ENCODE data around the gene ADARB2.
"Not testable (repeated sequence)": the region's sequence is repeated elsewhere in the genome, so short reads cannot be mapped to it uniquely, and the experiment has no call there.

ADARB2 gene

GRCh38 chr10:1230138-1230537, 507.2 kb downstream of the ADARB2 start:
- no peak overlapping the region for H3K27ac ChIP-seq
- no peak for TF ChIP-seq ZFX (IDR thresholded peaks at IDR 0.05; ENCODE audit: borderline replicate concordance)

- H3K27ac ChIP-seq = no peak overlapping the region
- no peak for TF ChIP-seq CTCF (IDR thresholded peaks at IDR 0.05)
- no peak for TF ChIP-seq ZFX (IDR thresholded peaks at IDR 0.05; ENCODE audit: borderline replicate concordance)
Measured at GRCh38 chr10:1229574-1229973, 507.8 kb downstream of the ADARB2 start.

- TF ChIP-seq CTCF (IDR thresholded peaks at IDR 0.05) (no peak), ZFX (IDR thresholded peaks at IDR 0.05; ENCODE audit: borderline replicate concordance) (no peak)
- no peak overlapping the region for H3K27ac ChIP-seq
Measured at GRCh38 chr10:1229116-1229515, 508.2 kb downstream of the ADARB2 start.

- H3K27ac ChIP-seq = no peak overlapping the region
- TF ChIP-seq CTCF (IDR thresholded peaks at IDR 0.05) (no peak), ZFX (IDR thresholded peaks at IDR 0.05; ENCODE audit: borderline replicate concordance) (no peak)
Measured at GRCh38 chr10:1228467-1228975, 508.8 kb downstream of the ADARB2 start.

- no peak overlapping the region for H3K27ac ChIP-seq
- no peak for TF ChIP-seq CTCF (IDR thresholded peaks at IDR 0.05)
- no peak for TF ChIP-seq ZFX (IDR thresholded peaks at IDR 0.05; ENCODE audit: borderline replicate concordance)
Measured at GRCh38 chr10:1227510-1228402, 509.6 kb downstream of the ADARB2 start.

- H3K27ac ChIP-seq = not testable (repeated sequence)
Measured at GRCh38 chr10:1226907-1227306, 510.4 kb downstream of the ADARB2 start.

GRCh38 chr10:1219874-1220273, 517.5 kb downstream of the ADARB2 start:
- not testable (repeated sequence) for H3K27ac ChIP-seq

- no peak for TF ChIP-seq CTCF (IDR thresholded peaks at IDR 0.05)
- TF ChIP-seq ZFX (IDR thresholded peaks at IDR 0.05; ENCODE audit: borderline replicate concordance) = no peak
- H3K27ac ChIP-seq = no peak overlapping the region
Measured at GRCh38 chr10:1217661-1218060, 519.7 kb downstream of the ADARB2 start.

- H3K27ac ChIP-seq = no peak overlapping the region
- no peak for TF ChIP-seq ZFX (IDR thresholded peaks at IDR 0.05; ENCODE audit: borderline replicate concordance)
- TF ChIP-seq CTCF (IDR thresholded peaks at IDR 0.05) = no peak
Measured at GRCh38 chr10:1217237-1217587, 520.1 kb downstream of the ADARB2 start.
